Measurements from ENCODE around the gene INSM1. TPM values are rescaled to one million over a fixed set of nuclear protein-coding genes. Genes with fewer than 3 reads are reported as not detected.
A peak's percentile ranks its signal among the peaks of the same experiment; 100 is the strongest.

Gene INSM1
- polyA plus RNA-seq, 1 donor from 2014 or later: not detected

- no peaks in the 10 kb centered on the region for H3K9me3 Mint-ChIP-seq
- peak overlapping the region in 1 of 3 donors; percentile 26 for H3K27ac Mint-ChIP-seq
- H3K4me3 Mint-ChIP-seq: no peak overlapping the region
- no peaks in the 10 kb centered on the region for H3K27me3 Mint-ChIP-seq
- H3K36me3 Mint-ChIP-seq: peaks cover 12% of the 10 kb centered on the region
- no peaks in the 10 kb centered on the region for H3K4me1 Mint-ChIP-seq
Measured at GRCh38 chr20:20395087-20395486, 27.2 kb downstream of the INSM1 start.

- H3K4me1 Mint-ChIP-seq: no peaks in the 10 kb centered on the region
- no peaks in the 10 kb centered on the region for H3K27me3 Mint-ChIP-seq
- no peaks in the 10 kb centered on the region for H3K9me3 Mint-ChIP-seq
- H3K36me3 Mint-ChIP-seq: peaks cover 12% of the 10 kb centered on the region
- H3K4me3 Mint-ChIP-seq: no peak overlapping the region
- H3K27ac Mint-ChIP-seq: no peak overlapping the region
Measured at GRCh38 chr20:20395903-20396568, 28.1 kb downstream of the INSM1 start.

- Mint-ChIP-seq H3K27ac (no peak overlapping the region), H3K4me3 (no peak overlapping the region), H3K36me3 (peaks cover 12% of the 10 kb centered on the region)
Measured at GRCh38 chr20:20396794-20397193, 28.9 kb downstream of the INSM1 start.

GRCh38 chr20:20398123-20398522 is 30.2 kb downstream of the INSM1 start:
- Mint-ChIP-seq H3K4me3 (no peak overlapping the region), H3K4me1 (no peaks in the 10 kb centered on the region), H3K27ac (no peak overlapping the region), H3K27me3 (no peaks in the 10 kb centered on the region), H3K36me3 (peaks cover 4% of the 10 kb centered on the region), H3K9me3 (no peaks in the 10 kb centered on the region)

More at GRCh38 chr20:20396794-20397193, 28.9 kb downstream of the INSM1 start:
- Mint-ChIP-seq H3K9me3 (no peaks in the 10 kb centered on the region), H3K4me1 (no peaks in the 10 kb centered on the region), H3K27me3 (no peaks in the 10 kb centered on the region)

- Mint-ChIP-seq H3K27ac (no peak overlapping the region), H3K27me3 (no peaks in the 10 kb centered on the region), H3K4me3 (no peak overlapping the region), H3K4me1 (no peaks in the 10 kb centered on the region), H3K9me3 (no peaks in the 10 kb centered on the region), H3K36me3 (peaks cover 6% of the 10 kb centered on the region)
Measured at GRCh38 chr20:20399531-20400500, 31.9 kb downstream of the INSM1 start.

GRCh38 chr20:20401991-20402390 is 34.1 kb downstream of the INSM1 start:
- no peaks in the 10 kb centered on the region for H3K4me1 Mint-ChIP-seq
- no peak overlapping the region for H3K27ac Mint-ChIP-seq
- H3K9me3 Mint-ChIP-seq: no peaks in the 10 kb centered on the region
- H3K4me3 Mint-ChIP-seq: no peak overlapping the region
- peaks cover 10% of the 10 kb centered on the region for H3K36me3 Mint-ChIP-seq
- H3K27me3 Mint-ChIP-seq: no peaks in the 10 kb centered on the region

GRCh38 chr20:20404633-20405032 is 36.7 kb downstream of the INSM1 start:
- Mint-ChIP-seq H3K36me3 (peaks cover 10% of the 10 kb centered on the region), H3K4me3 (no peak overlapping the region), H3K27ac (no peak overlapping the region), H3K9me3 (no peaks in the 10 kb centered on the region), H3K27me3 (no peaks in the 10 kb centered on the region), H3K4me1 (no peaks in the 10 kb centered on the region)

GRCh38 chr20:20405623-20406022 is 37.7 kb downstream of the INSM1 start:
- Mint-ChIP-seq H3K27ac (no peak overlapping the region), H3K4me1 (no peaks in the 10 kb centered on the region), H3K4me3 (no peak overlapping the region), H3K36me3 (peaks cover 14% of the 10 kb centered on the region), H3K9me3 (no peaks in the 10 kb centered on the region), H3K27me3 (no peaks in the 10 kb centered on the region)

GRCh38 chr20:20406306-20406705 is 38.4 kb downstream of the INSM1 start:
- no peaks in the 10 kb centered on the region for H3K9me3 Mint-ChIP-seq
- H3K27ac Mint-ChIP-seq: peak overlapping the region in 1 of 3 donors; percentile 65
- no peaks in the 10 kb centered on the region for H3K27me3 Mint-ChIP-seq
- H3K4me3 Mint-ChIP-seq: no peak overlapping the region
- no peaks in the 10 kb centered on the region for H3K4me1 Mint-ChIP-seq
- H3K36me3 Mint-ChIP-seq: peaks cover 14% of the 10 kb centered on the region

- Mint-ChIP-seq H3K9me3 (no peaks in the 10 kb centered on the region), H3K4me1 (no peaks in the 10 kb centered on the region), H3K27ac (no peak overlapping the region), H3K27me3 (no peaks in the 10 kb centered on the region), H3K4me3 (no peak overlapping the region), H3K36me3 (peaks cover 14% of the 10 kb centered on the region)
Measured at GRCh38 chr20:20407891-20408805, 40.2 kb downstream of the INSM1 start.

GRCh38 chr20:20409331-20409730 is 41.4 kb downstream of the INSM1 start:
- H3K27me3 Mint-ChIP-seq: no peaks in the 10 kb centered on the region
- peaks cover 0 to 2% (median 0%) of the 10 kb centered on the region in 3 donors for H3K4me1 Mint-ChIP-seq
- H3K4me3 Mint-ChIP-seq: no peak overlapping the region
- no peaks in the 10 kb centered on the region for H3K9me3 Mint-ChIP-seq
- H3K27ac Mint-ChIP-seq: no peak overlapping the region
- H3K36me3 Mint-ChIP-seq: peaks cover 12% of the 10 kb centered on the region

- Mint-ChIP-seq H3K4me1 (peaks cover 0 to 2% (median 0%) of the 10 kb centered on the region in 3 donors), H3K4me3 (no peak overlapping the region), H3K9me3 (no peaks in the 10 kb centered on the region), H3K36me3 (peaks cover 10% of the 10 kb centered on the region), H3K27me3 (no peaks in the 10 kb centered on the region), H3K27ac (no peak overlapping the region)
Measured at GRCh38 chr20:20410678-20411077, 42.8 kb downstream of the INSM1 start.

GRCh38 chr20:20411402-20411801 is 43.5 kb downstream of the INSM1 start:
- no peak overlapping the region for H3K27ac Mint-ChIP-seq
- H3K4me1 Mint-ChIP-seq: peaks cover 0 to 2% (median 0%) of the 10 kb centered on the region in 3 donors
- H3K27me3 Mint-ChIP-seq: no peaks in the 10 kb centered on the region
- no peak overlapping the region for H3K4me3 Mint-ChIP-seq
- H3K9me3 Mint-ChIP-seq: no peaks in the 10 kb centered on the region
- H3K36me3 Mint-ChIP-seq: peaks cover 8% of the 10 kb centered on the region

- H3K27me3 Mint-ChIP-seq: no peaks in the 10 kb centered on the region
- H3K4me1 Mint-ChIP-seq: peaks cover 0 to 2% (median 0%) of the 10 kb centered on the region in 3 donors
Measured at GRCh38 chr20:20411836-20412235, 43.9 kb downstream of the INSM1 start.

GRCh38 chr20:20412750-20413149 is 44.8 kb downstream of the INSM1 start:
- H3K4me3 Mint-ChIP-seq: no peak overlapping the region
- no peaks in the 10 kb centered on the region for H3K9me3 Mint-ChIP-seq
- peaks cover 0 to 4% (median 2%) of the 10 kb centered on the region in 3 donors for H3K4me1 Mint-ChIP-seq
- peaks cover 10% of the 10 kb centered on the region for H3K36me3 Mint-ChIP-seq
- no peaks in the 10 kb centered on the region for H3K27me3 Mint-ChIP-seq
- H3K27ac Mint-ChIP-seq: no peak overlapping the region

More at GRCh38 chr20:20411836-20412235, 43.9 kb downstream of the INSM1 start:
- H3K36me3 Mint-ChIP-seq: peaks cover 8% of the 10 kb centered on the region
- H3K4me3 Mint-ChIP-seq: no peak overlapping the region
- no peak overlapping the region for H3K27ac Mint-ChIP-seq
- H3K9me3 Mint-ChIP-seq: no peaks in the 10 kb centered on the region
